GM12873 (cell line): ENCODE results near the gene KLHL15.

Experiments
- CTCF ChIP-seq: IDR thresholded peaks from 2 replicates; pipeline ENCODE4 v1.5.1; 2012; ENCODE audit warnings: low read depth, mild to moderate bottlenecking, moderate library complexity, low read length, control low read depth; ENCODE audit not compliant: insufficient read depth; ENCODE audit errors: missing control alignments

Gene KLHL15

GRCh38 chrX:23959781-23960180 lies 67.2 kb downstream of the KLHL15 start:
- no peak for TF ChIP-seq CTCF

GRCh38 chrX:23954396-23954795 lies 72.6 kb downstream of the KLHL15 start:
- TF ChIP-seq CTCF, result no peak

- peak; percentile 23 for TF ChIP-seq CTCF
Measured at GRCh38 chrX:23953908-23954269, 73.1 kb downstream of the KLHL15 start.

GRCh38 chrX:23952984-23953907 lies 73.7 kb downstream of the KLHL15 start:
- TF ChIP-seq CTCF, result no peak

GRCh38 chrX:23952391-23952790 lies 74.6 kb downstream of the KLHL15 start:
- TF ChIP-seq CTCF, result no peak

- TF ChIP-seq CTCF, result no peak
Measured at GRCh38 chrX:23945206-23945605, 81.8 kb downstream of the KLHL15 start.

- no peak for TF ChIP-seq CTCF
Measured at GRCh38 chrX:23944234-23944633, 82.8 kb downstream of the KLHL15 start.
